Right atrium auricular region (tissue), 2 donors: ENCODE measurements around the gene TLR3. TPM values are rescaled to one million over a fixed set of nuclear protein-coding genes. Genes with fewer than 3 reads are reported as not detected.

ENCODE experiments used
- DNase-seq: peaks from one replicate; pipeline ENCODE4 v3.0.0-alpha.2; 2019; ENCODE audit warnings: low spot score
- H3K27ac ChIP-seq, 2 donors: fragments of 200-600 bp; sonication (generic); 1 replicate in 1 of 2; 2 replicates in 1 of 2; pipeline ENCODE4 v1.5.1; 2016 to 2019
- H3K27me3 ChIP-seq, 2 donors: fragments of 200-600 bp; sonication (generic); one replicate each; pipeline versions ENCODE4 v1.5.1 to v1.6.0; 2017 to 2019
- H3K36me3 ChIP-seq: fragments of 200-600 bp; sonication (generic); one replicate; pipeline ENCODE4 v1.5.1; 2016
- H3K4me1 ChIP-seq, 2 donors: fragments of 200-600 bp; sonication (generic); one replicate each; pipeline versions ENCODE4 v1.5.1 to v1.6.0; 2017 to 2019
- H3K4me3 ChIP-seq, 2 donors: fragments of 200-600 bp; sonication (generic); 1 replicate in 1 of 2; 2 replicates in 1 of 2; pipeline ENCODE4 v1.5.1; 2017 to 2019; ENCODE audit warnings: mild to moderate bottlenecking in 1 of 2, moderate library complexity in 1 of 2
- H3K9me3 ChIP-seq, 2 donors: fragments of 200-600 bp; sonication (generic); one replicate each; pipeline ENCODE4 v1.5.1; 2019
- total RNA-seq, 2 donors: library from RNA; depleted of rRNA; stranded (reverse); fragments of >200 nt; gene quantifications; one replicate each; pipeline ENCODE4 v1.1.0, GENCODE V29; 2016
- TF ChIP-seq, protein P1 (sequence below), 2 donors: fragments of 200-600 bp; sonication (generic); IDR thresholded peaks; one replicate each; pipeline ENCODE4 v1.5.1; 2019; ENCODE audit warnings: antibody characterized with exemption in 2 of 2

The TLR3 gene
- total RNA-seq, 2 donors from 2014 or later: 3.0 to 3.5 TPM

GRCh38 chr4:186072516-186072915, 3.6 kb downstream of the TLR3 start:
- DNase-seq: no peak
- H3K4me1 ChIP-seq: peaks cover 0 to 10% of the 10 kb centered on the region in 2 donors
- TF ChIP-seq, protein P1, sequence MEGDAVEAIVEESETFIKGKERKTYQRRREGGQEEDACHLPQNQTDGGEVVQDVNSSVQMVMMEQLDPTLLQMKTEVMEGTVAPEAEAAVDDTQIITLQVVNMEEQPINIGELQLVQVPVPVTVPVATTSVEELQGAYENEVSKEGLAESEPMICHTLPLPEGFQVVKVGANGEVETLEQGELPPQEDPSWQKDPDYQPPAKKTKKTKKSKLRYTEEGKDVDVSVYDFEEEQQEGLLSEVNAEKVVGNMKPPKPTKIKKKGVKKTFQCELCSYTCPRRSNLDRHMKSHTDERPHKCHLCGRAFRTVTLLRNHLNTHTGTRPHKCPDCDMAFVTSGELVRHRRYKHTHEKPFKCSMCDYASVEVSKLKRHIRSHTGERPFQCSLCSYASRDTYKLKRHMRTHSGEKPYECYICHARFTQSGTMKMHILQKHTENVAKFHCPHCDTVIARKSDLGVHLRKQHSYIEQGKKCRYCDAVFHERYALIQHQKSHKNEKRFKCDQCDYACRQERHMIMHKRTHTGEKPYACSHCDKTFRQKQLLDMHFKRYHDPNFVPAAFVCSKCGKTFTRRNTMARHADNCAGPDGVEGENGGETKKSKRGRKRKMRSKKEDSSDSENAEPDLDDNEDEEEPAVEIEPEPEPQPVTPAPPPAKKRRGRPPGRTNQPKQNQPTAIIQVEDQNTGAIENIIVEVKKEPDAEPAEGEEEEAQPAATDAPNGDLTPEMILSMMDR (IDR thresholded peaks at IDR 0.05): no peak
- no peaks in the 10 kb centered on the region for H3K9me3 ChIP-seq
- H3K36me3 ChIP-seq: no peaks in the 10 kb centered on the region
- no peaks in the 10 kb centered on the region for H3K27me3 ChIP-seq
- H3K4me3 ChIP-seq: no peak overlapping the region
- H3K27ac ChIP-seq: no peak overlapping the region

- peaks cover 0 to 9% of the 10 kb centered on the region in 2 donors for H3K4me1 ChIP-seq
- TF ChIP-seq, protein P1 (IDR thresholded peaks at IDR 0.05): no peak
- H3K4me3 ChIP-seq: no peak overlapping the region
- no peak for DNase-seq
- peak overlapping the region; percentile 18 to 42 for H3K27ac ChIP-seq
- no peaks in the 10 kb centered on the region for H3K27me3 ChIP-seq
- H3K9me3 ChIP-seq: no peaks in the 10 kb centered on the region
- no peaks in the 10 kb centered on the region for H3K36me3 ChIP-seq
Observed at GRCh38 chr4:186074189-186074588, 5.2 kb downstream of the TLR3 start.

GRCh38 chr4:186078981-186079638, 10.2 kb downstream of the TLR3 start:
- Histone ChIP-seq H3K27ac (no peak overlapping the region), H3K36me3 (no peaks in the 10 kb centered on the region), H3K27me3 (no peaks in the 10 kb centered on the region), H3K9me3 (no peaks in the 10 kb centered on the region), H3K4me1 (no peaks in the 10 kb centered on the region), H3K4me3 (no peak overlapping the region)
- DNase-seq: no peak
- TF ChIP-seq, protein P1 (IDR thresholded peaks at IDR 0.05): no peak

GRCh38 chr4:186079694-186080093, 10.7 kb downstream of the TLR3 start:
- H3K27ac ChIP-seq: no peak overlapping the region
- no peaks in the 10 kb centered on the region for H3K27me3 ChIP-seq
- TF ChIP-seq, protein P1 (IDR thresholded peaks at IDR 0.05): no peak
- H3K4me3 ChIP-seq: no peak overlapping the region
- no peaks in the 10 kb centered on the region for H3K9me3 ChIP-seq
- DNase-seq: no peak
- no peaks in the 10 kb centered on the region for H3K4me1 ChIP-seq
- no peaks in the 10 kb centered on the region for H3K36me3 ChIP-seq

- TF ChIP-seq, protein P1 (IDR thresholded peaks at IDR 0.05): no peak
- Histone ChIP-seq H3K4me3 (no peak overlapping the region), H3K27me3 (no peaks in the 10 kb centered on the region), H3K27ac (no peak overlapping the region), H3K36me3 (no peaks in the 10 kb centered on the region), H3K4me1 (no peaks in the 10 kb centered on the region), H3K9me3 (no peaks in the 10 kb centered on the region)
- no peak for DNase-seq
Observed at GRCh38 chr4:186081202-186081807, 12.3 kb downstream of the TLR3 start.
